ENCODE measurements around the gene PCARE.

The PCARE gene

DNA sequence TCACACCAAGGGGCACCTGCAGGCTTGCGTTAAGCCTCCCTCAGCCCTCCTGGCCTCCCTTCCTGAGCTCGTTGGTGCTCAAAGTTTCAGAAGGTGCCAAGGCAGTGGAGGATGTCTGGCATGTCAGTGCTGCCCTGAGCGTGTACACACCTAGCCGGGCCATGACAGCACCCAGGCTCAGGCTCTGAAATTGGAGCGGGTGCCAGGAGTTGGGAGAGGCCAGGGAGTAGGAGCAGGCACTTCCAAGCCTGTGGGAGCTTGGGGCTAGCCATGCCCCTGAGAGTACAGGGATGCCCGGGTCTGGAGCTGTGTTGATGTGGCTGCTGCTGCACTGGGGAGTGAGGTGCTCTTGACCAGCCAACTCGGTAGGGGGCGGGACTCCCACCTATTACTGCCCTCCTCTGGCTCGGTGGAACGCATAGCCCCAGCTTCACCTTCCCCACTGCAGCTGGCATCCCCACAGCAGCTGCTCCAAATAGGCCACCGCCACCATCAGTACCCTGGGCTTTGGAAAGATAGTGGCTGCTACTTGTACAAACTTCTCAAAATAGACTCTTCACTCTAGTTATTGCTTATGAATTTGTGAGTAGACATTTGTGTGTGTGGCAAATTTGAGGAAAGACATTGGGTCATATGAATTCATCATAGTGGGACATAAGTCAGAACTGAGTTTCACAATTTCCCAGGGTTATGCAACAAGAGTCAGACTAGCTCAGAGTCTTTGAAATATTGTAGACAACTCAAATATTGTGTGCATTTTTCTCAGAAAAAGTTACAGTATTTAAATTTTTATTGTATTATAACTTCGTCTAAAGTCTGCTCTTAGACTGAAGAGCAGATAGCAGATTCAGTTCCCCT lies 6.8 kb upstream of the PCARE start:
- peaks cover 28 to 42% (median 34%) of the 10 kb centered on the region in 11 experiments for H3K9me3 ChIP-seq (replicated peaks in 1 of 11)
- no peaks in the 10 kb centered on the region for H4K20me1 ChIP-seq
- H3K27me3 ChIP-seq = no peaks in the 10 kb centered on the region
- peak overlapping the region in 1 of 11 experiments; percentile 51; a peak in 2 of 22 replicates for H3K4me2 ChIP-seq
- H3K4me3 ChIP-seq = no peak overlapping the region
- peaks cover 0 to 7% (median 5%) of the 10 kb centered on the region in 10 experiments; a peak in 12 of 20 replicates for H3K4me1 ChIP-seq
- H3K9ac ChIP-seq = no peak overlapping the region
- no peak for TF ChIP-seq Cebpa-rat (IDR thresholded peaks at IDR 0.05)
- no peak overlapping the region for H3K27ac ChIP-seq
- peaks cover 0 to 5% (median 0%) of the 10 kb centered on the region in 11 experiments; a peak in 1 of 22 replicates for H3K36me3 ChIP-seq

DNA sequence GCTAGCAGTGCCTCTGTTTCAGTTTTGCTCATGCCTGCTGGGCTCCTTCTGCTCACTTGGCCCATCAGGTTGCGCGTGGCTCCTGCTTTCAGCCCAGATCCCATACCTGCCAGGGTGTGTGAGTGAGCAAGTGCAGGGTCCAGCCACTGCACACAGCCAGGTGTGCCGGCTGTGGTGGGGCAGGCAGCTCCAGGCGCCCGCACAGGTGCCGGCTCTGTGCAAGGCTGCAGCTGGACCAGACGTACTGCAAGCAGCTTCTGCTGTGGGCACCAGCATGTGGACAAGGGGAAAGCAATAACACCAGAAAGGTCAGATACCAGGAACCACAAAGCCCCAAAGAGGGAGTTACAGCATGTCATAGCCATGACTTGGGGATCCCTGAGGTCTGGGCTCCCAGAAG lies 5.6 kb upstream of the PCARE start:
- no peak for TF ChIP-seq Cebpa-rat (IDR thresholded peaks at IDR 0.05)
- Histone ChIP-seq H3K4me2 (no peak overlapping the region), H3K4me3 (no peak overlapping the region), H3K27me3 (no peaks in the 10 kb centered on the region), H3K9me3 (replicated peaks in 1 of 11) (peaks cover 28 to 42% (median 34%) of the 10 kb centered on the region in 11 experiments), H3K4me1 (peaks cover 0 to 15% (median 8%) of the 10 kb centered on the region in 10 experiments; a peak in 12 of 20 replicates), H4K20me1 (no peaks in the 10 kb centered on the region), H3K36me3 (peaks cover 0 to 5% (median 0%) of the 10 kb centered on the region in 11 experiments; a peak in 1 of 22 replicates), H3K27ac (no peak overlapping the region), H3K9ac (no peak overlapping the region)

DNA sequence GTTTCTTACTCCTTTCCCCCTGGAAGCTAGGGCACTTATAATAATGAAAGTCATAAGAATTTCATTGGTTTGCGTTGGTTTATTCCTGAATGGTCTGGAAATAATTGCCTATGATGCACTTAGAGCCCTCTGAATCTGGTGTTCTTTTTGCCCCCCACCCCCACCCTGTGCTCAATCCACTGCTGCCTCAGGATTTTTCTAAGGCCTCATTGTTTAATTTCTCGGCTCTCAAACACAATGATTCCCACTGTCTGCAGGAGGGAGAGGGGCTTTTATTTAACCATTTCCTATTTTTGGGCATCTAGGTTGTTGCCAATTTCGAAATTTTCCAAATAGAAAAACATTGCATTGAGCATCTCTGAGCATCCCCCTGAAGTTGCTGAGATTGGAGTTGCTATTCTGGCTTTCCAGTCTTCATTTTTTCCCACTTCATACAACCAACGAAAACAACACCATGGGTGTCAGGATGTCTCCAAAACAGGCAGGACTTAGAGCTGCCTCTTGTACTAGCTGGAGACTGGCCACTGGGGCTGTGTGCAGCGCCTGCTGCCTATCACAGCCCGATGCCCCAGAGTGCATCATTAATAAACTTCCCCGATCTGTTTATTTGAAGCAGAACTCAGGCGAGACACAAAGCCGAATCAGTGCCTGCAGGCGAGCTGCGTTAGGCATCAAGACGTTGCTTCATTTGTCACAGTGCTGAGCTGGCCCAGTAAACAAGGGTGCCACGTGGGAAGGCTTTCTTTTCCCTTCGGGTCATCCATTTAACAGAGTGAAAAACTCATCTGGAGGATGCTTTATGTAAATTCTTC lies 1.8 kb upstream of the PCARE start:
- no peak for TF ChIP-seq Cebpa-rat (IDR thresholded peaks at IDR 0.05)
- Histone ChIP-seq H3K36me3 (peaks cover 0 to 5% (median 0%) of the 10 kb centered on the region in 11 experiments; a peak in 1 of 22 replicates), H3K9me3 (replicated peaks in 1 of 11) (peaks cover 27 to 38% (median 29%) of the 10 kb centered on the region in 11 experiments), H3K4me2 (peak overlapping the region in 9 of 11 experiments; percentile 18 to 52 (median 39); a peak in 13 of 22 replicates), H3K9ac (no peak overlapping the region), H3K27ac (no peak overlapping the region), H3K27me3 (no peaks in the 10 kb centered on the region), H4K20me1 (no peaks in the 10 kb centered on the region), H3K4me3 (no peak overlapping the region), H3K4me1 (peaks cover 14 to 36% (median 29%) of the 10 kb centered on the region in 10 experiments)

DNA sequence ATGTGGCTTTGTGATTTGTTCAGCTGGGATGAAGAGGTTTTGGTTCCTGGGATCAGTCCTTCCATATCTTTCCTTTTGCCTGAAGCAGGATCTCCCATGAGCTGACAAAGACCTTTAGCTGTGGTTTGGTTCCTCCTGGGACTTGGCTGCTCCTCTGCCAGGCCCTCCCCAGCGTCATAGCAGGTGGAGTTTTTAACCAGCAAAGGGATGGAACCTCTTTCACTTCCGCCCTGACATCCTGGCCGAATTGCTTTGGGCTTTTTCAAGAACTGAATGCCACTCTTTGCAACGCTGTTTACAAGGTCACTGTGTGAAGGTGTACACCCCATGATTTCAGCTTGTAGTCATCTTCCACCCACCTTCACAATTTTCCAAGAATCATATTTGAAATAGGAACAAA lies 390 bp downstream of the PCARE start:
- Histone ChIP-seq H4K20me1 (no peaks in the 10 kb centered on the region), H3K9me3 (replicated peaks in 1 of 11) (peaks cover 6 to 16% (median 8%) of the 10 kb centered on the region in 11 experiments; a peak in 19 of 22 replicates), H3K4me2 (peak overlapping the region; percentile 40 to 81 (median 63)), H3K36me3 (no peaks in the 10 kb centered on the region), H3K4me1 (peaks cover 14 to 36% (median 29%) of the 10 kb centered on the region in 10 experiments), H3K9ac (no peak overlapping the region), H3K27me3 (no peaks in the 10 kb centered on the region), H3K27ac (no peak overlapping the region), H3K4me3 (no peak overlapping the region)
- TF ChIP-seq Cebpa-rat (IDR thresholded peaks at IDR 0.05) = no peak

DNA sequence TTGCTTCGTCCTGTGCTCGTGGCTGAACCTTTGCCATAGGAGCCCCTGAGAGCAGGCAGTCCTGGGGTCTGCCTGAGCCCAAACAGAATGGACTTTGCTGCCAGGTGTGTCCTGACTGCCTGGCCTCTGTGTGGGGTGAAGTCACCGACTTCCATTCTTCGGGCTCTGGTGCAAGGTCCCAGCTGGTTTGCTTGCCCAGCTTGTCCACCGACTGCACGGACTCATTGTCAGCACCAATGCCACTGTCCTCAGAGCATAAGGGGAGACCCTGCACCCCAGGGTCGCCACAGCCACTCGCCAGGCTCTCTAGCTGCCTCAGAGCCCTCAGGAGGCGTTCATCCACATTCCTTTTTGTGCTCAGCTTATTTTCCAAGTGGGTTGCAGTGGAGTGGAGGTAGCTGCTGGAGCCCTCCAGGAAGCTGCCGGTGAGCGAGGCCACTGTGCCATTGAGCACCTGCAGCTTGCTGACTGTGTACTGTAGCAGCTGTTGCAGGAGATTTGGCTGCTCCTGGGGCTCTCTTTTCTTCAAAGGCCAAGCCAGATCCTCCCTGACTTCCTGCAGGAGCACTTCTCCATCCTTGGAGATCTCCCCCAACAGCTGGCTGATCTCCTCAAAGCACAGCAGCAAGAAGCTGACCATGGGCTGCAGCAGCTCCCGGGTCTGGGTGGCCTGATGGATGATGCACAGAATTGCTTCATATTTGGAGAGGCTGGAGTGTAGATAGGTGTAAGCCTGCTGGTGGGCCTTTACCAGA lies 1.2 kb downstream of the PCARE start:
- no peaks in the 10 kb centered on the region for H4K20me1 ChIP-seq
- peaks cover 0 to 9% (median under 1%) of the 10 kb centered on the region in 11 experiments; a peak in 4 of 22 replicates for H3K9me3 ChIP-seq (replicated peaks in 1 of 11)
- H3K36me3 ChIP-seq = no peaks in the 10 kb centered on the region
- no peak overlapping the region for H3K9ac ChIP-seq
- H3K4me3 ChIP-seq = no peak overlapping the region
- no peak overlapping the region for H3K27ac ChIP-seq
- no peaks in the 10 kb centered on the region for H3K27me3 ChIP-seq
- H3K4me1 ChIP-seq = peaks cover 14 to 36% (median 29%) of the 10 kb centered on the region in 10 experiments
- peak overlapping the region; percentile 40 to 81 (median 63) for H3K4me2 ChIP-seq
- TF ChIP-seq Cebpa-rat (IDR thresholded peaks at IDR 0.05) = no peak

DNA sequence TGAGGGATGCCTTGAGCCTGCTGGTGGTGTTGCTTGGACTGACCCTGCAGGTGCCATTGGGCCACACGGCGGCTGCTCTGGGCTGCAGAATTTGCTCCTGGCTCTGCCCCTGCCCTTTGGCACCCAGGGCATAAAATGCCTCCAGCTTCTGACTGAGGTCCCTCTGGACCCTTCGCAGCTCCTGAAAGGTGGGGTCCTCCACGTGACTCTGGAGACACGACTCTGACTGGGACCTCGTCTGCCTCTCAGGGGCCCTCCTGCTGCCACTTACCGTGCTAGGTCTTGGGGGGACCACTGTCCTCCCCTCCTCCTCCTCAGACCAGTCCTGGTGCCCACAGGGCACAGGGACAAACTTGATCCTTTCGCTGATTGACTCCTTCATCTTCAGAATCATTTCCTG lies 2.1 kb downstream of the PCARE start:
- H3K4me1 ChIP-seq = peaks cover 14 to 36% (median 29%) of the 10 kb centered on the region in 10 experiments
- no peak overlapping the region for H3K27ac ChIP-seq
- H3K9me3 ChIP-seq (replicated peaks in 1 of 11) = 0 out of 22 replicates have a peak, but pooled peaks cover 0 to under 1% (median 0%) of the 10 kb centered on the region in 11 experiments
- no peak overlapping the region for H3K9ac ChIP-seq
- H3K27me3 ChIP-seq = no peaks in the 10 kb centered on the region
- no peaks in the 10 kb centered on the region for H4K20me1 ChIP-seq
- no peak overlapping the region for H3K4me3 ChIP-seq
- H3K4me2 ChIP-seq = no peak overlapping the region
- TF ChIP-seq Cebpa-rat (IDR thresholded peaks at IDR 0.05) = no peak
- H3K36me3 ChIP-seq = no peaks in the 10 kb centered on the region

DNA sequence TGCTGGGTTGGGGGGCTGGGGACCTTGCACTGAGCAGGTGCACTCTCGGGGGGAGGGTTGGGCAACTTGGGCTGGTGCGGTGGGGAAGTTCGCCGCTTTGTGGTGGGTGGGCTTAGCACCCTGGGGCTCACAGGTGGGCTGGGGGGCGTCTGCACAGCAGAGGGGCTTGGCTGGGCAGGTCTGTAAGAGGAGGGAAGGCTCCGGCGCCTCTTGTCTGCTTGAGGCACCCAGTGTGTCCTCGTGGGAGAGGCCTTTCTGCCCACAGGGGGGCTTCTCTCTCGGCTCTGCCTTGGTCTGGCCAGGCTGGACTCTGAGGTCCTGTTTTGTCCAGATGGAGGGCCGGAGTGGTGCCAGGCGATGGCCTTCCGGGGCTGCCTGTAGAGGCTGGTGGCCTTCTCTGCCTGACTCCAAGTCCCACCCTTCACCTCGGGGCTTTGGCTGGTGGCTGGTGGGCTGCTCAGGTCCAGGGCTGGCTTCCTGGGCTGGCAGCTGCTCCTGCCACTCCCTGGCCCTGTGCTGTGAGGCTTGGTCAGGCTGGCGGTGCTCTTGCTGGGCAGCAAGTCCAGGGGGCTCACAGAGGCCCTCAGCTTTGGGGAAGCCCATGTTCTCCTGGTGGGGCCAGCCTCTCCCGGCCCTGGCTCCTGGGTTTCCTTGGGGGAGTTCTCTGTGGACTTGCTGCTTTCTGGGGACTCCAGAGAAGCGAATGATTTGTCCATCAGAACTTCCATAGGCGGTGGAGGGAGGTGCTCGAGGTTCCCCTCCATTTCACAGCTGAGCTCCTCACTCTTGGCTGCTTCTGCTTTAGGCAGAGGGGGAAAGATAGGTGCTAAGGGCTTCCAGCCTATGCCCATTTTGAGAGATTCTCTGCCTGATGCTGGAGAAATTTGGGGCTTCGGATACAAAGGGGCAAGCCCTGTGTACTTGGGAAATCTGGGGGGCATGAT lies 3.0 kb downstream of the PCARE start:
- H3K4me3 ChIP-seq = no peak overlapping the region

DNA sequence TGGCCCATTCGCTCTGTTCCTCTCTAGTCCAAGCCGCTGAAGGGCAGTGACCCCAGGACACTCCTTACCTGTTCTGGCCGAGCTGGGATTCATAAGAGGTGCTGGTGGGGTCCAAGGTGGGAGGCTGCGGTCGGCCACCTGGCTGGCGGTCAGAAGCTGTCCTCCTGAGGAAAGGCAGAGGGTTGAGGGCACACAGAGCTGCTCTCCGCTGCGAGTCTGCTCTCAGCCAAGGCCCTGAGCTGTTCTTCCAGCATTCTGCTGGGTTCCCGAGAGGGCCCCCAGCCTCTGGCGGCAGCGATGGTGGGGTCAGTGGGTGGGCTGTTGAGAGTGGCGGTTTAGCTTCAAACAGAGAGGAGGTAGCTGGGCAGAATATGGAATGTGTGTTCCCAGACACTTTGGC lies 3.8 kb downstream of the PCARE start:
- no peak overlapping the region for H3K9ac ChIP-seq
- H3K4me3 ChIP-seq = no peak overlapping the region
- no peak for TF ChIP-seq Cebpa-rat (IDR thresholded peaks at IDR 0.05)
- peaks cover 15 to 27% (median 20%) of the 10 kb centered on the region in 10 experiments for H3K4me1 ChIP-seq
- no peak overlapping the region for H3K27ac ChIP-seq
- H3K9me3 ChIP-seq (replicated peaks in 1 of 11) = no peaks in the 10 kb centered on the region
- no peaks in the 10 kb centered on the region for H3K36me3 ChIP-seq
- no peak overlapping the region for H3K4me2 ChIP-seq
- H3K27me3 ChIP-seq = no peaks in the 10 kb centered on the region
- no peaks in the 10 kb centered on the region for H4K20me1 ChIP-seq

More for the DNA sequence above, 3.0 kb downstream of the PCARE start:
- Histone ChIP-seq H3K9ac (no peak overlapping the region), H3K9me3 (replicated peaks in 1 of 11) (no peaks in the 10 kb centered on the region), H3K4me2 (no peak overlapping the region), H3K27ac (no peak overlapping the region), H3K27me3 (no peaks in the 10 kb centered on the region), H3K36me3 (no peaks in the 10 kb centered on the region), H4K20me1 (no peaks in the 10 kb centered on the region), H3K4me1 (peaks cover 16 to 31% (median 26%) of the 10 kb centered on the region in 10 experiments)
- no peak for TF ChIP-seq Cebpa-rat (IDR thresholded peaks at IDR 0.05)
